HG03571 (cell line): ENCODE data around the gene DST.

Experiments used
- ATAC-seq: cut with Tn5 transposase; IDR thresholded peaks from one replicate; pipeline ENCODE4 v1.9.1; 2021; ENCODE audit not compliant: unreplicated experiment

Gene DST

DNA sequence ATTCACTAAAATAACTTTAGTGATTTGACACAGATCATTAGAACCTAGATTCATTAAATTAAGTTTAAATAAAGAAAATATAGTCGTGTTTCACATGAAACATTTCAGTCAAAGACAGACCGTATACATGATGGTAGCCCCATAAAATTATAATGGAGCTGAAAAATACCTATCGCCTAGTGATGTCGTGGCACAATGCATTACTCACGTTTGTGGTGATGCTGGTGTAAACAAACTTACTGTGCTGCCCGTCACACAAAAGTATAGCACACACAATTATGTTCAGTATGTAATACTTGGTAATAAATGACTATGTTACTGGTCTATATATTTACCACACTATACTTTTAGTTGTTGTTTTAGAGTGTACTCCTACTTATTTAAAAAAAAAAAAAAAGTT is 17.3 kb downstream of the DST start:
- ATAC-seq, result no peak

DNA sequence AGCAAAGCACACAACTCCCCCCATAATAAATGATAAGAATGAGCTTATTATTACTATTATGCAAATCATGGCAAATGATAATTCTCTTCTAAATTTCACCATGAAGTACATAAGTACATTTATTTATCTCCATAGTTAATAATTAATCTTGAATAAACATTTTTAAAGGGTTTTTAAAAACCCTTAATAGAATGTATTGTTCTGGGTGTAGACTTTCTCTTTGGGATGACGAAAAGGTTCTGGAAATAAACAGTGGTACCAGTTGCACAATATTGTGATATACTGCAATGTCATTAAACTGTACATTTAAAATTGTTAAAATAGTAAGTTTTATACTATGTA is 18.0 kb downstream of the DST start:
- no peak for ATAC-seq

DNA sequence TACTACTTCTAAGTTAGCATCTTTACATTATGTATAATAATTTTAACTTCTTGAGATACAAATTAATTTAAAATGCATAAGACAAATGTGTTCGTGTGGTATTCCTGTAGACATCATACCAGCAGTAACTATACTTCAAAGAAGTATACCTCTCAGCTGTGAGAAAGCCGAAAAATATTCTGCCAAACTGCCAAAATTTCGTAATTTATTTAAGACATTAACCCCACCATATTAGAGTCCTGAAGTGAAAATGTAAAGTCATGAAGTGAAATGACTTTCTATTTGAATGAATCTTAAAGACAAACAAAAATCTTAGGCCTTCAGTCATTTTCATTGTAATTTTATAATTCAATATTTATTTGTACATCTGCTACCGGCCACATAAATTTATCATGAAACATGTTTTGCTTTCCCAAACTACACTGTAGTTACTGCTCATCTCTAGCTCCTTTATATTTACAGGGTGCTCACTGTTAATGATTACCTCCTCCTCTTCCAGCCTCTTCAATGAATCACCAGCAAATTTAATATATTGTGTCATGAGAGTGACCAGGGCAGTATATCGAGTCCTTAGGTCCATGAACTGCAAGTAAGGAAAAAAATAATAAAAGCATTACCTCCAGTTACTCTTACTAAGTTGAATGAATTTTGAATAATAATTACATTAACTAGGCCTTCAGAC is 18.5 kb downstream of the DST start:
- no peak for ATAC-seq

DNA sequence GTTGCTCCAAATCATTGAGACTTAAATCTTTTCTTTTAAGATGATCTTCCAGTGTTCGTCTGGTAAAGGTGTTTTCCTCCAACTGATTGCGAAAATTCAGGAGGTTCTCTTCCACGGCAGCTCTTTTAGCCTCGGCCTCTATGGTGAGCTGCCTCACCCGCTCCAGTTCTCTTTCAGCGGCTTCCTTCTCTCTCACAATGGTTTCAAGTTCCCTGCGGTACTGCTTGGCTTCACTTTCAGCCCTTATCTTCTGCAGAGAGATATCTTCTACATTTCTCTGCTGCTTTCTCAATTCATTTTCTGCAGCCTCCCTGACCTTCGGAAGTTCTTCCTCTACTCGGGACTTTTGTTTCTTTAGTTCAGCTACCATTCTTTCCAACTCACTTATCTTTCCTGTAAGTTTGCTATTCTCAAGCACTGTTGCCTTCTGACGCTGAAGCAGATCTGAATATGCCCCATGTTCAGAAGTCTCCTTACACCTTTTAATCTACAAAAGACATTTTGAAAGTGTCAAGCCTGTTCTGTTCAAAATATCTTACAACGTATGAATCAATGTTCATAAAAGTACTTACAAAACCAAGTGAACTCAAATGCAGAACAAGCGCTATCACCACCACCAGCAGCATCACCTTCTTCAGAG is 22.3 kb downstream of the DST start:
- no peak for ATAC-seq

DNA sequence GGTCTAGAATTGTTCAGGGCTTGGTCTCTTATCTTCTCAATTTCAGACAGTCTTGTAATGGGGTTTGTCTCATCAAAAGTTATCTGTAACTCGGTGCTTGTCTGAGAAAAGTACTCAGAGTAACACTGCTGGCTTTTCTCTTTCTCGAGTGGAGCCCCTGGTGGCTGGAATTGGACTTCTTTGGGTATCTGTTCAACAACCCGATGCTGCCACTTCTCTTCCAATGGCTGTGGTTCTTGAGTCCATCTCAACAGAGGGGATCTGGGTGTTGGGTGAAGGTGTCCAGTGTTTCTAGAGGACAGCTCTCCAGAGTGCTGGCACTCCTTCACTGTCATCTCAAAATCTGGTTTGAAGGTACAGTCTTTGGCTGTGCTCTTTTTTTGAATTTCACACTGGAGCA is 24.6 kb downstream of the DST start:
- no peak for ATAC-seq

DNA sequence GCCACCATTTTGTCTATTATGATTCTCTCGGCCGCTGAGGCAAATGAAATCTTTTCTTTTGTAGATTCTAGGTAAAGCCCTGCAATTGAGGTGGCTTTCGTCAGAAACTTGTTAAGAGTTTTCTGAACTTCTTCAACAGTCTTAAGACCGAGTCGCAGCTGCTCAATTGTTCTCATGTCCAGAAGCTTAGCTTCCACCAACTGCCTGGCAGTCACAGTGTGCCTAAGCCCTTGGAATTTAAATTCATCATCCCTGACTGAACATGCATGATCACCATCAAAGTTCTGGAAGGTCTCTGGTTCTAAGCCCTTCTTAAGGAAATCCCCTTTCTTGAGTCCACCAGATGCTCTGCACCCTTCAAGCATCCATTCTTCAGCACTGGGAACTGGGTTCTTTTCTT is 25.7 kb downstream of the DST start:
- ATAC-seq, result no peak

DNA sequence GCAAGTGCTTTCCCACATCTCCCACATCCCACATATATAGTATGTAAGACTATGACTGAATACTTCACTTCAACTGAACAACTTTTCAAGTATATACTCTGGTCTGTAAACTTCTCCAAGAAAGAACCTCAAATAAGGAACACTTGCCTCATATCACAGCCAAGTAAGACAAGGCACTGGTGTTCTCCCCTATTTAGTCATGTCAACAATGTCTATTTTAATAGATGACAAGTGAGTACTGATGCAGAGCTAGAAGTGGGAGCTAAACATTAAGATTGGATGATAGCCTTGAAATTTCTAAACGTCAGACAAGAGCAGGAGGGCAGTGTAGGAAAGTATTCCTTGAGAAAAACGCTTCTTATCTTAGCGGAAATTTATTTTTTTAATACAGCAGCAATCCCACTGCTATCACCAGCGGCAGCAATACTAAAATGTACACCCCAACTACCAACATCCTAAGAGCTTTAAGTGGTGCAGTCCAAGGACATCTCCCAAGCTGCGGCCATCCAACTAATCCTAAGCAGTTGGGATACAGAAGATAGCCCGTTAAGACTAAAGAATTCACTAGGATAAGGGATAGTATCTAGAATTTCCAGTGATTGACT is 29.3 kb downstream of the DST start:
- no peak for ATAC-seq

DNA sequence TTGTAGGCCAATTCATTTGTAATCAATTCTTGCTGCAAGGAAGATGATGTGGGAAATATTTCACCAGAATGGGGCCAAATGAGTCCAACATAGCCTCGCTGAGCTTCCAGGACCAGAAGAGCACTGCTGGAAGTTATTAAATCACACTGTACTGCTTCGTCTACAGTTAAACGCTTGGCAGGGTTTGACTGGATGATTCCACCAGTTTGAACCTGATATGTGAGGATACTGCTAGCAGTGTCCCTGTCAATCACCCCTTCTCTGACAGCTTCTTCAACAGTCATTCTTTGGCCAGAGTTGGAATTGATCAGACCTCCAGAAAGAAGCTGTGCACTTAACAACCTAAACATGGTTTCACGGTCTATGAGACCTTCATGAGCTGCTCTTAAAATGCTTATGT is 34.4 kb downstream of the DST start:
- ATAC-seq, result no peak

DNA sequence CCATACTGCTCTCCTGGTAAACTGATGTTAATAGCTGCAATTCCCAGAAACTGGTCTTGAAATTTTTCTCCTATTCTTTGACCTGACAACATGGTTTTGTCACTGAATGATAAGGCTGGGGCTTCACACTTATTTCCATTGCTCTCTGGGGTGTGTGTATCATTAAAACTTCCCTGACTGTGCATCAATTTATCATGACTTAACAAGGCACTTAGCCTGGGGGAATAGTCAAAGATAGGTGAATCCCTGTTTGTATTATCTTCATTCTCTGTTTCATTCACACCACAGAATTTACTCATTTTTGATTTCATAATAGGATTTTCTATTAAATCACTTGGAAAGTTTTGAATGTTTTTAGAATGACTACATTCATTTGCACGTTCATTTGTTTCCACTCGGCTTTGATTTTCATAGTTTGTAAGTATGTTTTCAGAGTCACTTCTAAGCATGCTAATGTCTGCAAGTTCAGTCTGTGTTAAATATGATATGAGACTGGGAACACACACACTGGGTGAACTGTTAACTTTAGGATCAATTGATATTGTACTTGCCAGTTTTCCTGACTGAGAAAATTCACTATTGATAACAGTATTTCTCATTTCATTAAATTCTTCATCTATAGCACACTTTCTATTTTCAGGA is 35.5 kb downstream of the DST start:
- no peak for ATAC-seq

DNA sequence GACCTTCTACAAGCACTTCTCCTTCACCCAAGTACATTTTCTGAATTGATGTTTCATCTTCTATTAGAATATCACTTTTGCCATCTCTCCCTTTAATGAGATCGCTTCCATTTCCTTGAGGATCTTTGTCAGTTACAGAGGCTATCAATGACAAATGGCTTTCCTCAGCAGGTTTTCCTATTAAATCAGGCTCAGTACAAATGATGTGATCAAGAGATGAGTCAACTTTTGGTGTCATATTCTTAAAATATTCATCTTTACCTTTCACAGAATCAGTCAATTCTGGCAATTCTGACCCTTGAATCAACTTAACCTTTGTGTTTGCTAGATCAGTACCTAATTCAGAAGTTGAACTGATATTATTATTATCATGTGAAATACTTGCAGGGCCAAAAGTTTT is 37.3 kb downstream of the DST start:
- ATAC-seq, result no peak

DNA sequence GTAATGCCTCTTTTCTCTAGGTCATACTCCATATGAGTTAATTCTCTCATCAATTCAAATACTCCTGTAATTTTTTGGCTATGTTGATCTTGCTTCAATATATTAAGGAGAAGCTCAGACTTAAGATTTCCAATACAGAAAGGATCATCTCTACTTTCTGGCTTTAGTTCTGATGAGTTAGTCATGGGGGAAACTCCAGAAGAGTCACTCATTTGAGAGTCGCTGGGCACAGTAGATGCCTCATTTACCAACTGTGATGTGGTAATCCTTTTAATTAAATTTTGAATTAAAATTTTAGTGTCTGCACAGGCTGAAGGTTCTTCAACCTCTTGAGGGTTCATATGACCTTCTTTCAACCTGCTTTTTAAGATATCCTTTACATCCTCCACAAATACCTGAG is 38.5 kb downstream of the DST start:
- no peak for ATAC-seq

DNA sequence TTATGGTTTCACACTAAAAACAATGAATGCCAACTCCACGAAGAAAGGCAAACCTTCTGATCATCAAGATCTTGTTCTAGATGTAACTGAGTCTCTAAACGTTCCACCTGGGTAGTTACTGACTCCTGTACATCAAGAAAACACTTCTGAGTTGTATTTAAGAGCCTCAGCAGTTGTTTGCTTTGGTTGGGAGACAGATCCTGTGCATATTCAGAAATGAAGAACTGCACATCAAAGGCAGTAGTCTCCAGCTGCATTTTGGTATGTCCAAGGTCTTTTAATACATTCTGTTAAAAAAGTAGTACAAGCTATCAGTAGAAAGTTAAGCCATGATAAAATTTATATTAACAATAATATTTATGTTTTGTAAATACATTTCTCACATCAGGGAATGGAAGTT is 41.3 kb downstream of the DST start:
- no peak for ATAC-seq

DNA sequence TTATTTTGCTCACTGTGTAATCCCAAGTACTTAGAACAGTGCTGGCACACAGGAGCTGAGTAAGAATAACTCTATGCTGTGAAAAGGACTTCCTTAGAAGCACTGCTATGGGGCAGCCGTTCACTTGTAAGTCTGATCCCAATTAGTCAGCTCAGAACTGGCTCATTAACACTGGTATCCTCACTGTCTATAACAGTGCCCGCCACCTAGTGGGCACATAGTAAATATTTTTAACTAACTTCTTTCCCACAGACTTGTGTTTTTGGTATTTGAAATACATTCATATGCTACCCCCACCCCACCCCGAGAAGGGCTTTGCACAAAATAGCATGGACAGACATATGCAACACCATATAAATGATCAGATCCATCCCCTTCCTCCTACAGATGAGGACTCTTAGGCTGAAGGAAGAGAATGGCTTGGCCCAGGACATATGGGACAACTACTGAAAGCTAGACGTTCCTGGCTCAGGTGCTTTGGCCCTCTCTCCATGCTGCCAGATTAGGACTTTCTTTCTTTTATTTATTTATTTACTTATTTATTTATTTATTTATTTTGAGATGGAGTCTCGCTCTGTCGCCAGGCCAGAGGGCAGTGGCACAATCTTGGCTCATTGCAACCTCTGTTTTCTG is 47.1 kb downstream of the DST start:
- peak; percentile 41 for ATAC-seq

DNA sequence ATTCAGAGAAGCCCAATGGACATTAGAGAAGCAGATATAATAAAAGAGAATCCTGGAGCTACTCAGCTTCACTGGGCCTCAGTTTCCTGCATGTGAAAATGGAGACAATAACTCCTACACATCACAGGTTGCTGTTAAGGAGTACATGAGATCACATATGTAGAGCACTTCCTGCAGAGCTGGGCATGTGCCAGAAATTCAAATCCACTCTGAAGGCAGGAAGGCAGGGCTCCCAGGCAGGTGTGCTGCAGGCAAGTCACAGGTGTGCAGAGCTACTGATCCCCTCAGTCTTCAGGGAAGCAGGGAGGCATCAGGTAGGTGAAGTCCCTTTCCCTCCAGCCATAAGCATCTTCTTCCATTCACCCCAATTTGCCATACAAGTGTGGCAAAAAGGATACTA is 48.0 kb downstream of the DST start:
- ATAC-seq, result no peak

DNA sequence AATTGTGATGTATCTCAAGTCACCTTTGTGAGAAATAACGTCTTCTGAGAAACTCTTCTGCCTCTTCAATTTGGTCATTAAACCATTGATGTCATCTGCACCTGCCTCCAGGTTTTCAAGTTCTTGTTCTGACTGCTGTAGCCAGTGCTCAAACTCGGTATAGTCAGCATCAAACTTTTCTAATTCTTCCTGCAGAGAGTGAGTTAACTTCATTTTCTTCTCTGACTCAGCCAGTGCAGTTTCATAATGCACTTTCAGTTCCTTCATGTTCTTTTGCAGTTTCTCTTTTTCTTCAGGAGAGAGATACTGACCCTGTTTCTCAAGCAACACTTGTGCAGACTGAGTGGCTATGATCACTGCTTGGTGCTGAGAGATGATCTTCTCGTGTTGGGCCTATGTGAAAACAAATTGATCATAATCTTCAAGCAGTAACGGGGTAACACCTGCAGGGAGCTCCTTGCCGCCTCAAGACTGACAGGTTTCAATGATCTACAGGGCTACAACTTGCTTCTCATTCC is 48.8 kb downstream of the DST start:
- ATAC-seq, result peak; percentile 93

DNA sequence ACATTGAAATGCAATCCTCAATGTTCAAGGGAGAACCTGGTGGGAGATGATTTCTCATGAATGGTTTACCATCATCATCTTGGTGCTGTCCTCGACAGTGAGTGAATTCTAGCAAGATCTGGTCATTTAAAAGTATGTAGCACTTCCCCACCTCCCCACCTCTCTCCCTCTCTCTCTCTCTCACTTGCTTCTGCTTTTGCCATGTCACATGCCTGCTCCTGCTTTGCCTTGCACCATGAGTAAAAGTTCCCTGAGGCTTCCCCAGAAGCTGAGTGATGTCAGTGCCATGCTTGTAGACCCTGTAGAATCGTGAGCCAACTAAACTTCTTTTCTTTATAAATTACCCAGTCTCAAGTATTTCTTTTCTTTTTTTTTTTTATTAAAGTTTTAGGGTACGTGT is 60.5 kb downstream of the DST start:
- no peak for ATAC-seq

DNA sequence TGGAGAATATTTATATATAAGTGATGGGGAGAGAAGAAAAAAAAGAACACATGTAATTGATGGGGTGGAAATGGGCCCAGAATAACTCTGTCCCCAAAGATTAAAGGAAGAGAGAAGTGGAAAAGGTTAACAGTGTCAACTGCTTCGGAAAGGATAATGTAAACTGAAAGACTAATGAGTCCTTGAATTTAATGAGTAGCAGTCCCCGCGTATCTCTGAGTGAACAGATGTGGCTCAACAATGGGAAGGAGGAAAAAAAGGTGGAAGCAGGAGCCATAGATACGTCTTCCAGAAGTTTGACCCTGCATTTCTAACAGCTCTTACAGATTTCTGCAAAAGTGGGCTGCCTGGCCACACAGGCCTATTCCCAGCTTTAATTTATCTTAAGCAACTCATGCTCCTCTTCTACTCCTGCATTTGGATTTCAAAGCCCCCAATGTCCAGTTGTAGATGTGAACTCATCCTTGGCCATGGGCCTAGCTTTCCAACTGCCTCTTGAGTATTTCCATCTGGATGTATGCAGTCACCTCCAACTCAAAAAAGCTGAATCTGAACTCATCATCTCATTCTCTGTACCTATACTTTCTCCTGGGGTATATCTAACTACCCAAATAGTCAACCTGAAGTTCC is 61.3 kb downstream of the DST start:
- ATAC-seq, result no peak

DNA sequence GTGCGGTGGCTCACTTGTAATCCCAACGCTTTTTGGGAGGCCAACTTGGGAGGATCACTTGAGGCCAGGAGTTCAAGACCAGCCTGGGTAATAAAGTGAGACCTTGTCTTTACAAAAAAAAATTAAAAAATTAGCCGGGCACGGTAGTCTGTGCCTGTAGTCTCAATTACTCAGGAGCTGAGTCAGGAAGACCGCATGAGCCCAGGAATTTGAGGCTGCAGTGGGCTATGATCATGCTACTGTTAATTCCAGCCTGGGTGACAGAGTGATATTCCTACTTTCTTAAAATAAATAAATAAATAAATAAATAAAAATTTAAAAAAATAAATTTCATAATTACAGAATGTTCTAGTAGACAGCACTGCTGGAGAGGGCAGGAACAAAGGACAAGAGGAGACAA is 62.4 kb downstream of the DST start:
- no peak for ATAC-seq

DNA sequence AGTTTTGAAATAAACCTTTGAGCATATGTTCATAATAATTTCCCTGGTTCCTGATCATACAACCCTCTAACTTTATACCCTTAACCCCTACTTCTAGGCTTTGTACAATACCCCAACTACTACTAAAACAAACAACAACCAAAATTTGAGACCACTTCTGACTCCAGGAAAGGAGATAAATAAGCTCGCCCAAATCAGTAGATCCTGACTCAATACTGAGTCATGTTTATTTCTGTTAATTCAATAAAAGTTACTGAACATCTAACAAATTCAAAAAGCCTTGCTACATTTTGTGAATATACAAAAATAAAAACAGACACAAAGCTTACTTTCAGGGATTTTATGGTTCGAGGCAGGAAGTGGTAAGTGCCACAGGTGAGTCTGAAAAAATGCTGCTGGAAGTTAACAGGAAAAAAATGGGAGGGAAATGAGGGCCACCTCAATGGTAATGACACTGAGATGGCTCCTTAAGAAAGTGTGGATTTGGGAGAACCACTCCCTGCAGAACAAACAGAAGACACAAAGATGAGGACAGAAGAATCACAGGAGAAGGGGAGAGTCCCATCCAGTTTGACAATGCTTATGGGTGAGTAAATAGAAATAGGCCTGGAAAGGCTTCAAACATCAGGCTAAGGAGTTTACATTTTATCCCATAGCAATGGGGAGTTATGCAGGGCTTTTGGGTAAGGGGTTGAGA is 63.4 kb downstream of the DST start:
- ATAC-seq, result no peak

DNA sequence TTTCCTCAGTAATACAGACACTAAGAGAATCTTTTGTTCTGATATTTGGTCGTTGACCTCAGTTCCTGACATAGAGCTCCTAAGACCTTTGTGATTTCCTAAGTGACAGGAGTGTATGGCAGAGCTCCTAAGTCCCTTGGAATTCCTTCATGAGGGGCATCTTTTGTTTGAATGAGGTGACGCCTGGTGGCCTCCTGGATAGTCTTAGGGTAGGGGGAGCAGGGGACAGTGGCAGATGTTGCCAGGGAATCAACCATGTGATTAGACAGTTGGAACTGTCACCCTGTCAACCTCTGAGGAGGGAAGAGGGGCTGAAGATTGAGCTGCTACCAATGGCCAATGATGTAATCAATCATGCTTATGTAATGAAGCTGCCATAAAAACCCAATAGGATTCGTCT is 67.0 kb downstream of the DST start:
- ATAC-seq, result no peak

DNA sequence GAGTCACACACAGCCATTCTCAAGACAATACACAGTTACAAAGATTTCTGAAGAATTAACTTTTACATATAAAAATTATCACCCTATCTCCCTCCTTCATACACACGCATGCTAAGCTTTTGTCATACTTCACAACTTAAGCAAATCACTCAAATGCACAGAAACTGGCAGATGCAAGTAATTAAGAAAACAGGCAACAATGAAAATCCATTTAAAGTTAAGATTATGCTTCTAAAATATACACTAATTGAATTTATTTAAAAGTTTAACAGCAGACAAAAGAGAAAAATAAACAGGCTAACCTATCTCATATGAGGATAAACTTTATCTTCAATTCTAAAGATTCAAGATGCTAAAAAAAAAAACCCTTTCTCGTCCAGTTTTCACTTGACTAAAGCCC is 68.4 kb downstream of the DST start:
- ATAC-seq, result no peak
